SK-N-SH treated with all-trans-retinoic acid at 6 μM for 48 hours (cell line): Measurements from ENCODE around the gene LGI2.

Source experiments
- ARNTL ChIP-seq: fragments of 450-650 bp; formaldehyde crosslinking; IDR thresholded peaks from 2 replicates; pipeline ENCODE4 v1.5.0; 2020; ENCODE audit warnings: low read depth, mild to moderate bottlenecking, moderate library complexity, borderline replicate concordance
- CSRNP3 ChIP-seq: fragments of 250-450 bp; sonication (Bioruptor Pico); IDR thresholded peaks from 2 replicates; pipeline ENCODE4 v1.5.1; 2021; ENCODE audit warnings: mild to moderate bottlenecking, moderate library complexity
- GLIS3 ChIP-seq: fragments of 250-450 bp; sonication (Bioruptor Pico); IDR thresholded peaks from 2 replicates; pipeline ENCODE4 v1.5.0; 2020; ENCODE audit warnings: mild to moderate bottlenecking, moderate library complexity
- OSR1 ChIP-seq: fragments of 250-450 bp; sonication (Bioruptor Pico); IDR thresholded peaks from 2 replicates; pipeline ENCODE4 v1.8.0; 2022; ENCODE audit warnings: moderate library complexity, mild to moderate bottlenecking, inconsistent platforms
- POU6F1 ChIP-seq: fragments of 250-450 bp; sonication (Bioruptor Pico); IDR thresholded peaks from 2 replicates; pipeline ENCODE4 v1.8.0; 2021; ENCODE audit warnings: low read depth, mild to moderate bottlenecking, moderate library complexity, borderline replicate concordance
- PPARA ChIP-seq: fragments of 250-450 bp; sonication (Bioruptor Pico); IDR thresholded peaks from 2 replicates; pipeline ENCODE4 v1.5.0; 2020; ENCODE audit warnings: mild to moderate bottlenecking, borderline replicate concordance
- ZC3H10 ChIP-seq: fragments of 250-450 bp; sonication (Bioruptor Pico); IDR thresholded peaks from 2 replicates; pipeline ENCODE4 v1.5.1; 2021; ENCODE audit warnings: mild to moderate bottlenecking, moderate library complexity
- ZFP30 ChIP-seq: fragments of 450-650 bp; formaldehyde crosslinking; IDR thresholded peaks from 2 replicates; pipeline ENCODE4 v1.5.0; 2022; ENCODE audit warnings: mild to moderate bottlenecking, moderate library complexity
- ZNF565 ChIP-seq: fragments of 450-650 bp; formaldehyde crosslinking; conservative IDR thresholded peaks from 2 replicates; pipeline ENCODE4 v1.5.0; 2020; ENCODE audit warnings: low read depth, mild to moderate bottlenecking, moderate library complexity
- TF ChIP-seq, protein P1 (sequence below): fragments of 250-450 bp; sonication (Bioruptor Pico); IDR thresholded peaks from 2 replicates; pipeline ENCODE4 v1.5.1; 2020; ENCODE audit warnings: low read depth, mild to moderate bottlenecking, moderate library complexity

DNA sequence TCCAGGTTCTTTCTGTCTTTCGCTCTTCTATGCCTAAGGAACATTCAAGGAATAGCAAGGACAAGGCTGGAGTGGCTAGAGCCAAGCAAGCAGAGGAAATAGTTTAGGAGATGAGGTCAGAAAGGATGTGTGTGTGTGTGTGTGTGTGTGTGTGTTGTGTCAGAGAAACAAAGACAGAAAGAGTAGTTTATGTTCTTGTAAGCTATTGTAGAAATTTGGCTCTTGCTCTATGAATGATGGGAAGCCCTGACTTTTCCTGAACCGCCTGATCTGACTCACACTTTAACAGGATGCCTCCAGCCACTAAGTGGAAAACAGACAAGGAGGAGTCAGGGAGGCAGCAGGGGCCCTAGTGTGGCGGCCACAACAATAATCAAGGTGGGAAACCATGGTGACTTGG, 39.7 kb downstream of the LGI2 start:
- no peak for TF ChIP-seq ZFP30
- no peak for TF ChIP-seq ZNF565 (CRISPR knock-in tag)
- TF ChIP-seq CSRNP3, result no peak
- TF ChIP-seq OSR1 (CRISPR knock-in tag), result no peak
- no peak for TF ChIP-seq GLIS3 (CRISPR knock-in tag)
- TF ChIP-seq POU6F1 (CRISPR knock-in tag), result no peak
- TF ChIP-seq, protein P1, sequence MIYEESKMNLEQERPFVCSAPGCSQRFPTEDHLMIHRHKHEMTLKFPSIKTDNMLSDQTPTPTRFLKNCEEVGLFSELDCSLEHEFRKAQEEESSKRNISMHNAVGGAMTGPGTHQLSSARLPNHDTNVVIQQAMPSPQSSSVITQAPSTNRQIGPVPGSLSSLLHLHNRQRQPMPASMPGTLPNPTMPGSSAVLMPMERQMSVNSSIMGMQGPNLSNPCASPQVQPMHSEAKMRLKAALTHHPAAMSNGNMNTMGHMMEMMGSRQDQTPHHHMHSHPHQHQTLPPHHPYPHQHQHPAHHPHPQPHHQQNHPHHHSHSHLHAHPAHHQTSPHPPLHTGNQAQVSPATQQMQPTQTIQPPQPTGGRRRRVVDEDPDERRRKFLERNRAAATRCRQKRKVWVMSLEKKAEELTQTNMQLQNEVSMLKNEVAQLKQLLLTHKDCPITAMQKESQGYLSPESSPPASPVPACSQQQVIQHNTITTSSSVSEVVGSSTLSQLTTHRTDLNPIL (CRISPR knock-in tag), result no peak
- no peak for TF ChIP-seq ARNTL (CRISPR knock-in tag)
- no peak for TF ChIP-seq ZC3H10 (CRISPR knock-in tag)
- TF ChIP-seq PPARA (CRISPR knock-in tag), result no peak
